ENCODE measurements around the gene TOR2A.

TOR2A gene

DNA sequence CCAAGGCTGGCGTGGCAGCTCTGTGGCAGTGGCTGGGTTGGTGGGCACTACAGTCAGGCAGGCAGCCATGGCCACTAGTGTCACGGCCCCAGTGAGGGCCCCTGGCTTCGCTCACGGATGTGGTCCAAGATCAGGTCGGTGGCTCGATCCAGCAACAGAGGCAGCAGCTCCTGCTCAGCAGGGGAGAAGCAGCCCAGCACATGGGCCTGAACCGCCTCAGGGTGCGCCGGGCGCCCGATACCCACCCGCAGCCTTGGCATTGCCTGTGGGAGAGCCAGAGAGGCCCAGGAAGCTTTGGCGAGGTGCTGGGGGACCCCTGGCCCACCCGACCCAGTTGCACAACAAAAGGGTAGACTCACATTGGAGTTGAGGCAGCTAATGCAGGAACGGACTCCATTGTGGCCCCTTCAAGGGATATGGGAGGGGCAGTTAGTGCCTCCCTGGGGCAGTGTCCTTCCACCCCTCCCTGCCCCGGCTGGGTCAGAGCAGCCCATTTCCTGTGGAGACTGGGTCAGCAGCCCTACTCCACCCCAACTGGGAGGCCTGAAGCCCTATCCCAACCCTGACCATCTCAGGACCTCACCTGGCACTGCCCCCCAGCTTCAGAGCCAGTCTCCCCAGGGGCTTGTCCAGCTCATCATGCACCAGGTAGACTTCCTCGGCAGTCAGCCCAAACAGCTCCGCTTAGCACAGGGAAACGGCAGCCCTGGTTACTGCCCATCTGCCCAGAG is 20.9 kb downstream of the TOR2A start:
- no peaks in the 10 kb centered on the region for H3K36me3 ChIP-seq (ENCODE audit: insufficient read depth, low read length)
- no peaks in the 10 kb centered on the region for H3K27me3 ChIP-seq (ENCODE audit: control insufficient read depth, insufficient read depth, low read length)
- no peaks in the 10 kb centered on the region for H3K9me3 ChIP-seq (replicated peaks; ENCODE audit: low read length)
- peak overlapping the region; percentile 96 for H3K4me2 ChIP-seq (ENCODE audit: low read length)
- peak overlapping the region; percentile 64 for H3K9ac ChIP-seq (ENCODE audit: low read depth, low read length)
- peak overlapping the region; percentile 86 for H3K4me3 ChIP-seq (ENCODE audit: low read length)
- peaks cover 12% of the 10 kb centered on the region for H3K4me1 ChIP-seq (ENCODE audit: control insufficient read depth, insufficient read depth, low read length)

- Histone ChIP-seq H3K4me2 (ENCODE audit: low read length) (no peak overlapping the region), H3K4me3 (ENCODE audit: low read length) (no peak overlapping the region), H3K4me1 (ENCODE audit: control insufficient read depth, insufficient read depth, low read length) (peaks cover 12% of the 10 kb centered on the region), H3K36me3 (ENCODE audit: insufficient read depth, low read length) (no peaks in the 10 kb centered on the region), H3K9ac (ENCODE audit: low read depth, low read length) (no peak overlapping the region), H3K27me3 (ENCODE audit: control insufficient read depth, insufficient read depth, low read length) (no peaks in the 10 kb centered on the region), H3K9me3 (replicated peaks; ENCODE audit: low read length) (no peaks in the 10 kb centered on the region)
Observed at GRCh38 chr9:127712867-127713266, 22.2 kb downstream of the TOR2A start.

DNA sequence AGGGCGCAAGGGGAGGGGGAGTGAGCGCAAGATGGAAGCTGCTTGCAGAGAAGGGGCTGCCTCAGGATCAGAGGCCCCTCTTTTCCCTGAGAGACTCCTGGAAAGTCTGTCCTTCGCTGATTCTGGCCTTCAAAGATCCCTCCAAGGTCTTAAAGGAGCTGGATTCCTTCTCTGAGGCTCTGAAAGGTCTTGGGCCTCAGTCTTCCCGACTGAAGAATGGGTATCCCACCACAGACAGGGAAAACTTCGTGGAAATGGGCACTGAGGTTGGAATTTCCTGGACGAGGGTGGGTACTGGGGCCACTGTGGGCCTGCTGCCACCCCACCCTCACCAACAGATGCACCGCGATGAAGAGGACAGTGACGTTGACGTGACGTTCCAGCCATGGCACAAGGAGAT is 22.7 kb downstream of the TOR2A start:
- no peaks in the 10 kb centered on the region for H3K27me3 ChIP-seq (ENCODE audit: control insufficient read depth, insufficient read depth, low read length)
- no peak overlapping the region for H3K4me3 ChIP-seq (ENCODE audit: low read length)
- no peaks in the 10 kb centered on the region for H3K36me3 ChIP-seq (ENCODE audit: insufficient read depth, low read length)
- no peak overlapping the region for H3K9ac ChIP-seq (ENCODE audit: low read depth, low read length)
- H3K4me2 ChIP-seq (ENCODE audit: low read length), result no peak overlapping the region
- no peaks in the 10 kb centered on the region for H3K9me3 ChIP-seq (replicated peaks; ENCODE audit: low read length)
- peaks cover 12% of the 10 kb centered on the region for H3K4me1 ChIP-seq (ENCODE audit: control insufficient read depth, insufficient read depth, low read length)

DNA sequence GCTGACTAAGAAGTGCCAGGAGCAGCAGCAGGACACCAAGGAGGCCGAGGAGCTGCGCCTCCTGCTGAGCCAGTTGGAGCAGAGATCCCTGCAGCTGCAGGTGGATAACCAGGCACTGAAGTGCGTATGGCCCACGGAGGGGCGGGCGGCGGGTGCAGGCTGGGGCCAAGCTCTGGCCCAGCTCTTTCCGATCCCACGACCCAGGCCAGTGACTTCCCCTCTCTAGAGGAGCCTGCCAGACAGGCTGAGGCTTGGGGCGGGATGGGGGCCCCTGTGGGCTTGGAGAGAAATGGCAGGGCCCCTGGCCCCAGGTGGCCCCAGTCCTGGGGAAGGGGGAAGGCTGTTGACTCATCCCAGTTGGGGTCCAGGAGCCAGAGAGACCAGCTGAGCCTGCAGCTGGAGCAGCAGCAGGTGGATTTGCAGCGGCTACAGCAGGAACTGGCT is 23.2 kb downstream of the TOR2A start:
- Histone ChIP-seq H3K4me2 (ENCODE audit: low read length) (no peak overlapping the region), H3K36me3 (ENCODE audit: insufficient read depth, low read length) (no peaks in the 10 kb centered on the region), H3K27me3 (ENCODE audit: control insufficient read depth, insufficient read depth, low read length) (no peaks in the 10 kb centered on the region), H3K9ac (ENCODE audit: low read depth, low read length) (no peak overlapping the region), H3K9me3 (replicated peaks; ENCODE audit: low read length) (no peaks in the 10 kb centered on the region), H3K4me1 (ENCODE audit: control insufficient read depth, insufficient read depth, low read length) (peaks cover 12% of the 10 kb centered on the region), H3K4me3 (ENCODE audit: low read length) (no peak overlapping the region)

DNA sequence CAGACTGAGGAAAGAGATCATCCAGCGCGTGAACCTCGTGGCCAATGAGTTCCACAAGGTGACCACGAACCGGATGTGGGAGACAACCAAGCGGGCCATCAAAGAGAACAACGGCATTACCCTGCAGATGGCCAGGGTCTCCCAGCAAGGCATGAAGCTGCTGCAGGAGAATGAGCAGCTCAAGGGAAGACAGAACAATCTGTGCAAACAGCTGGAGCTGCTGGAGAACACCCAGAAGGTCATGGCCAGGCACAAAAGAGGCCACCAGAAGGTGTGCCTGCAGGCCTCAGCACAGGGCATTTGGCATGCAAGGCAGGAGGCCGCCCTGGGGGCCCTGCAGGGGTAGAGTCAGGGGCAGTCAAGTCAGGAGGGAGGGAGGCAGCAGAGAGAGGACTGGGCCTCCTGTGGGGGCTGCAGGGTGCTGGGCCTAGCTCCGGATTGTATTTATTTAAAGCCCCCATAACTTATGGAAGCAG is 23.8 kb downstream of the TOR2A start:
- no peaks in the 10 kb centered on the region for H3K27me3 ChIP-seq (ENCODE audit: control insufficient read depth, insufficient read depth, low read length)
- H3K36me3 ChIP-seq (ENCODE audit: insufficient read depth, low read length), result no peaks in the 10 kb centered on the region
- peaks cover 11% of the 10 kb centered on the region for H3K4me1 ChIP-seq (ENCODE audit: control insufficient read depth, insufficient read depth, low read length)
- no peaks in the 10 kb centered on the region for H3K9me3 ChIP-seq (replicated peaks; ENCODE audit: low read length)
- no peak overlapping the region for H3K9ac ChIP-seq (ENCODE audit: low read depth, low read length)
- H3K4me3 ChIP-seq (ENCODE audit: low read length), result no peak overlapping the region
- no peak overlapping the region for H3K4me2 ChIP-seq (ENCODE audit: low read length)

DNA sequence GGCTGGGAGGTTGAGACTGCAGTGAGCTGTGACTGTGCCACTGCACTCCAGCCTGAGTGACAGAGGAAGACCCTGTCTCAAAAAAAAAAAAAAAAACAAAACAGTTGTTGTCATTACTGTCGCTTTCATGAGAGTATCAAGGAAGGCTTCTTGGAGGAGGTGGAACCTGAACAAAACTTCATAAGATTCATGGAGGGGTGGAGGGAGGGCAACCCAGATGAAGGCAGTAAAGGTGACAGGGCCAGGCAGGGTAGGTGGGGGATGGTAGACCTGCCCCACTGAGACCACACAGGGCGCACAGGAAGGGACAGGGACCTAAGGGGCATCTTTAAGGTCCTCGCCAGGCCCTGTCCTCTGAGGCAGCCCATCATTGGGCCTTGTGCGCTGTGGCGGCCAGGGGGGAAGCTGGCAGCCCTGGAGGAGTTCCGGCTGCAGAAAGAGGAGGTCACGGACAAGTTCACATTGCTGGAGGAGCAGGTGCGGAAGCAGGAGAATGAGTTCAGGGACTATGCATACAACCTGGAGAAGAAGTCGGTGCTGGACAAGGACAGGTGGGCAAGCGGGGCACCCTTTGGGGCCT is 24.8 kb downstream of the TOR2A start:
- no peaks in the 10 kb centered on the region for H3K36me3 ChIP-seq (ENCODE audit: insufficient read depth, low read length)
- H3K4me1 ChIP-seq (ENCODE audit: control insufficient read depth, insufficient read depth, low read length), result peaks cover 7% of the 10 kb centered on the region
- H3K4me2 ChIP-seq (ENCODE audit: low read length), result no peak overlapping the region
- H3K27me3 ChIP-seq (ENCODE audit: control insufficient read depth, insufficient read depth, low read length), result no peaks in the 10 kb centered on the region
- H3K9me3 ChIP-seq (replicated peaks; ENCODE audit: low read length), result no peaks in the 10 kb centered on the region
- H3K4me3 ChIP-seq (ENCODE audit: low read length), result no peak overlapping the region
- H3K9ac ChIP-seq (ENCODE audit: low read depth, low read length), result no peak overlapping the region

- no peaks in the 10 kb centered on the region for H3K27me3 ChIP-seq (ENCODE audit: control insufficient read depth, insufficient read depth, low read length)
- no peaks in the 10 kb centered on the region for H3K9me3 ChIP-seq (replicated peaks; ENCODE audit: low read length)
- H3K36me3 ChIP-seq (ENCODE audit: insufficient read depth, low read length), result no peaks in the 10 kb centered on the region
- H3K9ac ChIP-seq (ENCODE audit: low read depth, low read length), result no peak overlapping the region
- H3K4me2 ChIP-seq (ENCODE audit: low read length), result no peak overlapping the region
- H3K4me1 ChIP-seq (ENCODE audit: control insufficient read depth, insufficient read depth, low read length), result peaks cover 2% of the 10 kb centered on the region
- H3K4me3 ChIP-seq (ENCODE audit: low read length), result no peak overlapping the region
Observed at GRCh38 chr9:127708952-127709587, 26.0 kb downstream of the TOR2A start.

- H3K4me2 ChIP-seq (ENCODE audit: low read length), result no peak overlapping the region
- H3K36me3 ChIP-seq (ENCODE audit: insufficient read depth, low read length), result no peaks in the 10 kb centered on the region
- no peak overlapping the region for H3K9ac ChIP-seq (ENCODE audit: low read depth, low read length)
- H3K4me3 ChIP-seq (ENCODE audit: low read length), result no peak overlapping the region
- no peaks in the 10 kb centered on the region for H3K27me3 ChIP-seq (ENCODE audit: control insufficient read depth, insufficient read depth, low read length)
- H3K9me3 ChIP-seq (replicated peaks; ENCODE audit: low read length), result no peaks in the 10 kb centered on the region
- no peaks in the 10 kb centered on the region for H3K4me1 ChIP-seq (ENCODE audit: control insufficient read depth, insufficient read depth, low read length)
Observed at GRCh38 chr9:127707766-127708165, 27.3 kb downstream of the TOR2A start.

- Histone ChIP-seq H3K4me1 (ENCODE audit: control insufficient read depth, insufficient read depth, low read length) (no peaks in the 10 kb centered on the region), H3K36me3 (ENCODE audit: insufficient read depth, low read length) (no peaks in the 10 kb centered on the region), H3K27me3 (ENCODE audit: control insufficient read depth, insufficient read depth, low read length) (no peaks in the 10 kb centered on the region), H3K9ac (ENCODE audit: low read depth, low read length) (no peak within 1 kb of the TSS), H3K4me2 (ENCODE audit: low read length) (no peak within 1 kb of the TSS), H3K4me3 (ENCODE audit: low read length) (no peak within 1 kb of the TSS), H3K9me3 (replicated peaks; ENCODE audit: low read length) (no peaks in the 10 kb centered on the region)
Observed at GRCh38 chr9:127706836-127707241, 28.3 kb downstream of the TOR2A start, which contains the start of gene CFAP157. CFAP157 (plus strand) TSS chr9:127706988; CDS start chr9:127707032, 44 bp downstream.

- no peak overlapping the region for H3K9ac ChIP-seq (ENCODE audit: low read depth, low read length)
- no peak overlapping the region for H3K4me3 ChIP-seq (ENCODE audit: low read length)
- H3K36me3 ChIP-seq (ENCODE audit: insufficient read depth, low read length), result no peaks in the 10 kb centered on the region
- H3K4me2 ChIP-seq (ENCODE audit: low read length), result no peak overlapping the region
- H3K4me1 ChIP-seq (ENCODE audit: control insufficient read depth, insufficient read depth, low read length), result no peaks in the 10 kb centered on the region
- no peaks in the 10 kb centered on the region for H3K27me3 ChIP-seq (ENCODE audit: control insufficient read depth, insufficient read depth, low read length)
- no peaks in the 10 kb centered on the region for H3K9me3 ChIP-seq (replicated peaks; ENCODE audit: low read length)
Observed at GRCh38 chr9:127705577-127706379, 29.3 kb downstream of the TOR2A start.

DNA sequence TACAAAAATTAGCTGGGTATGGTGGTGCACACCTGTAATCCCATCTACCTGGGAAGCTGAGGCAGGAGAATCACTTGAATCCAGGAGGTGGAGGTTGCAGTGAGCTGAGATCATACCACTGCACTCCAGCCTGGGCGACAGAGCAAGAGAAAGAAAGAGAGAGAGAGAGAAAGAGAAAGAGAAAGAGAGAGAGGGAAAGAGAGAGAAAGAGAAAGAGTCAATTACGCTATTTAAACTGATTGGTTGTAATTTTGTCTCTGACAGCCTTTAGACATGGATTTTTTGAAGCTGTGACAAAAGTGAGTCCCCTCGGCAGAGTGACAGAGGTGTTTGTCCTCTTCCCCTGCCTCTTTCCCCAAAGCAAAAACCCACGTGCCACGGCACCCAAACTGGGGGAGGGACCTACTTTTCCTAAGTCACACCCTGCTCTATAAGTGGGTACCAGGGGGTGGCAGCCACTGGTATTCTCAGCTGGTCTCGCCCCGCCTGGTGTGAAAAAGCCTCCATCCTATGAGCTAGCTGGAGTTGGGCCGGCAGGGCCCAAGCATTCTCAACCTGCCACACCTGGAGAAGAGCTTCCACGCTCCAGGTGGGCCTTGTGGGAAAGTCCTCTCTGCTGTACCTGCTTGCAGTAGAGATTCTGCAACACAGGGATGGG is 31.7 kb downstream of the TOR2A start:
- Histone ChIP-seq H3K4me3 (ENCODE audit: low read length) (no peak overlapping the region), H3K4me2 (ENCODE audit: low read length) (no peak overlapping the region), H3K9me3 (replicated peaks; ENCODE audit: low read length) (no peaks in the 10 kb centered on the region), H3K36me3 (ENCODE audit: insufficient read depth, low read length) (no peaks in the 10 kb centered on the region), H3K27me3 (ENCODE audit: control insufficient read depth, insufficient read depth, low read length) (no peaks in the 10 kb centered on the region), H3K9ac (ENCODE audit: low read depth, low read length) (no peak overlapping the region), H3K4me1 (ENCODE audit: control insufficient read depth, insufficient read depth, low read length) (peaks cover 9% of the 10 kb centered on the region)

Measured in skeletal muscle satellite cell (primary cell).